ENCODE data around the gene VAV2. TPM values are rescaled to one million over a fixed set of nuclear protein-coding genes. Genes with fewer than 3 reads are reported as not detected.
"Not testable (repeated sequence)": the region's sequence is repeated elsewhere in the genome, so short reads cannot be mapped to it uniquely, and the experiment has no call there.

The VAV2 gene
- total RNA-seq, 2 donors from 2014 or later: 7.0 to 7.3 TPM

DNA sequence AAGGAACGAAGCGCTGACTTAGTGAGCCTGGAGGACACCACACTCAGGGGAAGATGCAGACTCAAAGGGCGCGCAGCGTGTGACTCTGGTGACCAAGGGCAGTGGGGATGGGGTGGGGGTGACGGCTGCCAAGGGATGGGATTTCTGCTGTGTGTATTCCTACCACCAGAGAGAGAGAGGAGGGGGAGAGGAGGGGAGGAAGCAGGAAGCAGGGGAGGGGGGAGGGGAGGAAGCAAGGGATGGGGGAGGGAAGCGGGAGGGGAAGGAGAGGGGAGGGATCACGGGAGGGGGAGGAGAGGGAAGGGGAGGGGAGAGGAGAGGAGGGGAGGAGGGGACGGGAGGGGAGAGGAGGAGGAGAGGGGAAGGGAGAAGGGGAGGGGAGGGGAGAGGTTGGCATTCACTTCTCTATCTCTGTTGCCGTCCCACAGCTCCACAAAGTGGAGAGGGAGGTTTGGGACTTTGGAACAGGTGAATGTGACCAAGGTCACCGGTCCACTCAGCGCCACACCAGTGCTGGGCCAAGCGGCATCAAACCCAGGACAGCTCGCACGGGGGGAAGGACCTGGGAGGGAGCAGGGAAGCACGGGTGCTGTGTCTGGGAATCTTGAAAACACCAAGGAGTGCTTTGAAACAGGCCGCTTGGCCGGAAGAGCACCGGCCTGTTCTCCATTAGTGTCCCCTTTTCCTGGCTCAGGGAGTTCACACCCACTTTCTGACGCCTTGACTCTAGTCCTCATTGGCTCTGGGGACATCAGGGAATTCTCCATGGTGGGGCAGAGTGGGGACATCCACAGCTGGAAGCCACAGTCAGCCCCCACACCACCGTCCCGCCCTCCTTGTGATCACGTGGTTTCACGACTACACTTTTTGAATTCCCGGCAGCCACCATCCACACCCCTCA lies 77.4 kb downstream of the VAV2 start:
- Mint-ChIP-seq H3K36me3 (ENCODE audit: low read depth) (no peaks in the 10 kb centered on the region), H3K4me3 (no peak overlapping the region), H3K4me1 (no peaks in the 10 kb centered on the region), H3K9me3 (no peaks in the 10 kb centered on the region), H3K27ac (no peak overlapping the region), H3K27me3 (peaks cover 3% of the 10 kb centered on the region)
- ATAC-seq (replicated peaks): no peak

DNA sequence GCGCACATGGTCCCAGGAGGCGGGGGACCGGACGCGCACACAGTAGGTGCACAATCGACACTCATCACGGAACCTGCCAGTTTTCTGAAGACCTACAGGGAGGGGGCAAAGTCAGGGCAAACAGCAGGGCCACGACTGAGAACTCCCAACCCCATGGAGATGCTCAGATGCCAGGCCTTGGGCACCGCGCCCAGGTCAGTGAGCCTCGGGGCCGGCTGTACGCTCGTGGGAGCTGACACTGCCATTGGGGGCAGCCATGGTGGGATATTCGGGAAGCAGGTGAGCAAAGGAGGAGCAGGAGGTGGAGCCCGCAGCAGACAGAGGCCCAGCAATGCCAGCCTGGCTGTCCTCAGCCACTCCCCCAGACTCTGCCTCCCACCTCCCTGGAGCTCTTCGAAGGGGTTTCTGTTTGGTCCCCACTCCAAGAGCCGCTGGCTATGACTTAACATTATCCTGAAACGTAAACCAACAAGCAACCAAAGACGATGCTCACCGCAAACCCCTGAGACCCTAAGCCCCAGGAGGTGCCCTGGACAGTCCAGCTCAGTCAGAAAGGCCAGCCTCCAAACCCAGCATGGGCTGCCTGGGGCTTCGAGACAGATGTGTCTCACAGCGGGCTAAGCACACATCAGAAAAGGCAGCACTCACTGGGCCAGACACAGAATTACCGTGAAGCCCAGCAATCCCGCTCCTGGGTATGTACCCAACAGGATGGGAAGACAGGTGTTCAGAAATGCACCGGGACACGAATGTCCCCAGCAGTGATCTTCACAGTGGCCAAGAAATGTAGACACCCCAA lies 78.4 kb downstream of the VAV2 start:
- H3K36me3 Mint-ChIP-seq (ENCODE audit: low read depth): no peaks in the 10 kb centered on the region
- no peaks in the 10 kb centered on the region for H3K27me3 Mint-ChIP-seq
- H3K9me3 Mint-ChIP-seq: no peaks in the 10 kb centered on the region
- no peak overlapping the region for H3K4me3 Mint-ChIP-seq
- no peaks in the 10 kb centered on the region for H3K4me1 Mint-ChIP-seq
- ATAC-seq (replicated peaks): no peak
- H3K27ac Mint-ChIP-seq: no peak overlapping the region

DNA sequence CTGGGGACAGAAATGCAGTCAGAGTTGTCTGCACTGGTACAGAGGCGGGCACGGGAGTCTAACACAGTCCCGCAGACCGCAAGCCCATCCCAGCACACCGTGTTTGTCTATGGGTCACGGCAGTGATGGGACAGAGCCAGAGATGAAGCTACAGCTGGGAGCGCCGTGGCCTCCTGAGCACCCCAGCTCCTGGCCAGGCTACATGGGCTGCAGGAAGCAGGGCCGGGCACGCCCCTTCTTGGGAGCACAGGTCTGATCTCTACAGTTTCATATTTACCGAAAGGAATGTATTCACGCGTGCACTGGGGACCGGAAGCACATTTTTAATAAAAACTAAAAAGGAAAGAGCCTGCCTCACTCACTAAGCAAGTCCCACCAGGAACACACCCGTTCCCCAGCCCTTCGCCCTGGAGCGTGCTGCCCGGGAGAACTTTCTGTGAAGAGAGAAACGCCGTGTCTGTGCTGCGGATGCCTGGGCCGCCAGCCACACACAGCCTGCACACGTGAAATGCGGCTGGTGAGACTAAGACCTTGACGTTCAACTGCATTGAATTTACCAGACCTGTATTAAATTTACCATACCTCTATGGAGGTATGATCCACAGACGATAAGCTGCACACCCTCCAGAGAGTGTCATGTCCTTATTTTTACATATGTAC lies 81.1 kb downstream of the VAV2 start:
- Mint-ChIP-seq H3K27me3 (no peaks in the 10 kb centered on the region), H3K9me3 (no peaks in the 10 kb centered on the region), H3K27ac (no peak overlapping the region), H3K4me1 (no peaks in the 10 kb centered on the region), H3K36me3 (ENCODE audit: low read depth) (no peaks in the 10 kb centered on the region), H3K4me3 (no peak overlapping the region)
- ATAC-seq (replicated peaks): no peak

DNA sequence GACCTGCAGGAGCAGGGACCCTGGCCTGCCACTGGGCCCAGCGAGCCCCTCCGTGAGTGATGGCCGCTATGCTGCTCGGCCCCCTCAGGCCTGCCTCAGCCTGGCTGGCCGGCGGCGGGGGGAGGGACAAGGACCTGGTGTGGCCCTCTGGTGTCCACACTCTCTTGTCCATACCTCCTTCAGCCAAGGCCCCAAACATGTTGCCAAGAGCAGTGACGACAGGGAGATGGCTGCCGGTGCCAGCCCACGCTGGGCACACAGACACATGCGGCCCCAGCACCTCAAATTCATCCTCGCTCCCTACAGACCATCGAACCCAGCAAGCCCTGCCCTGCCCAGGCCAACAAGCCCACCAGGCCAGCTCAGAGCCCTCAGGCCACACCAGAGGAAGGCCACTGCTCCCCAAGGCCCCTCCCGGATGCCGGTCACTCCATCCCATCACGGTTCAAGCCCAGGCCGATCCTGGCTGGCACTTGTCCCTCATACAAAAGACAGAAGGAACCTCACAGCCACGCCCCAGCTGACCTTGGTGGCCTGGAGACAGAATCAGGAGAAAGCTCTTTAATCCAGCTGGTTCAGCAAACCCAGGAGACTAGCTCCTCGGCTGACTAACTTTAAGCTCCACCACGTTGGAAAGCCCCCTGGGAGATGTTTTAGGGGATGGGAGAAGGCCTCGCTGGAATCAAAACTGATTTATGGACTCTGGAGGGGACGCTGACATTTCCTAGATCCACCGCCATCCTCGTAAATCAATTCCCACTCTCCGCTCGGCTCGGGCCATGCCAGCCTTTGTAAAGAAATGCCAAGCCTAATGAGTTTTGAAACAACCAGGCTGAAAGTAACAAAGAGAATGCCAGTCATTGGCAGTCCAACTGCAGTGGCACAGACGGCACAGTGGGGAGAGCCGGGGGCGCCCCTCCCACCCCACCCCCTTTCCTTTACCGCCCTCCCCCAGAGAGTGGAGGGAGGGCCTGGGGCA lies 84.9 kb downstream of the VAV2 start:
- Mint-ChIP-seq H3K4me1 (no peaks in the 10 kb centered on the region), H3K4me3 (no peak overlapping the region), H3K36me3 (ENCODE audit: low read depth) (no peaks in the 10 kb centered on the region), H3K27ac (no peak overlapping the region), H3K9me3 (no peaks in the 10 kb centered on the region), H3K27me3 (no peaks in the 10 kb centered on the region)
- no peak for ATAC-seq (replicated peaks)

DNA sequence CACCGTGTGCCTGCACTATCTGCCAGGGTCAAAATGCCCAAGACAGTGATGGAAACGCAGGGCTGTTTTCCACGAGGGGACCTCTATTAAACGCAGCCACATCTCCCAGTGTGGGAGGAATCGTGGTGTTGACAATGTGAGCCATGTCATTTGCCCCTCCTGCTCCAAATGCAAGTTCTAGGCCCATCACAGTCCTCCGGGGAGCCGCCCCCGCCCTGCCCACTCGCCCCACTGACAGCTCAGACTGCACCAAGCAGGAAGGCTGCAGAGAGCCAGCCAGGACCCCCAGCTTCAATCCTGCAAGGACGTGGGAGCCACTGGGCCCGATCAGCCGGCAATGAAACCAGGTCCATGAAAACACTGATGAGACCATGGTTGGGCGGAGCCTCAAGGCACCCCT lies 85.9 kb downstream of the VAV2 start:
- Mint-ChIP-seq H3K27ac (no peak overlapping the region), H3K36me3 (ENCODE audit: low read depth) (no peaks in the 10 kb centered on the region), H3K27me3 (no peaks in the 10 kb centered on the region), H3K4me1 (no peaks in the 10 kb centered on the region), H3K9me3 (no peaks in the 10 kb centered on the region), H3K4me3 (no peak overlapping the region)
- no peak for ATAC-seq (replicated peaks)

DNA sequence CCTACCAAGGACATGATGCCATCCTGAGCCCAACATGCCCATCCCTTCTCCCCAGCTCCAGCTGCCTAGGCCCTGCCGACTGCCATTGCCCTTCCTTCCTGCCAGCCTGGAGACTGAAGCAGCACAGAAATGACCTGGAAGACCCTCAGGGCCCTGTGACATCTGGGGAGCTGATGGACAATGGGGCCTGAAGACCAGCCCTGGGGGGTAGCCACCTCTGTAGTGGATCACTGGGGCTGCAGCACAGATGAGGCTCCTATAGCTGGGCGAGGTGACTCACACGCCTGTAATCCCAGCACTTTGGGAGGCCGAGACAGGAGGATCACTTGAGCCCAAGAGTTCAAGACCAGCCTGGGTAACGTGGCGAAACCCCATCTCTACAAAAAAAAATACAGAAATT lies 86.6 kb downstream of the VAV2 start:
- no peaks in the 10 kb centered on the region for H3K4me1 Mint-ChIP-seq
- H3K27me3 Mint-ChIP-seq: no peaks in the 10 kb centered on the region
- no peaks in the 10 kb centered on the region for H3K36me3 Mint-ChIP-seq (ENCODE audit: low read depth)
- H3K4me3 Mint-ChIP-seq: no peak overlapping the region
- H3K27ac Mint-ChIP-seq: no peak overlapping the region
- no peak for ATAC-seq (replicated peaks)
- H3K9me3 Mint-ChIP-seq: no peaks in the 10 kb centered on the region

DNA sequence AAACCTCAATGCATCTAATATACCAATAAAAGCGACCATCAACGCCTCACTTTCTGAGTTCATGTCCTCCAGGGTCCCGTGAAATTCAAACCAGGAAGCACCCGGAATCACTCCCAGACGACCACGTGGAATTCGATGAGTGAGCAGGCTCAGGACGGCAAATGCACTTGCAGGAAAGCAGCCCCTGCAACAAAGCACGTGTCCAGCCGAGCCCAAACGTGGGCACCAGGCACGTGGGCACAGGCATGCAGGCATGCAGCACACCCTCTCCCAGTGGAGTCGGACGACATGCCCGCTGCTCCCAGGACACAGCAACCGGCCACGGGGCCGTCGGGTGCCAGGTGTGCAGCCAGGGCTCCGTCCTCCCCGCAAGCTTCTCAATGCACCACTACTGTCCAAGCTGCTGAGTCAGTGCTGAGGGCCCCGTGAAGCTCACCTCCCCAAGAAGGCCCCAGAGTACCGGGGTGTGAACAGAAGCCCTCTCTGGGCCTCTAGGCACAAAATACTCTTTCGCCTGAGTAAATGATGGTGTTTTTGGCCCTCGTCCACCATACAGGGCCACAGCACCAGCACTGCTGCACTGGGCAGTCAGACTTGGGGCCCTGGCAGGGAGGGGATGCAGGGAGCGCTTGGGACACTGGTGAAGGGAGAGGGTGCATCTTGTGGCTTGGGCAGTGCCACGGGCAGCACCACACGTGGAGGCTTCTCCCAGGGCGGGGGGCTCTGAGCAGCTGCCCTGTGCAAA lies 87.6 kb downstream of the VAV2 start:
- no peaks in the 10 kb centered on the region for H3K9me3 Mint-ChIP-seq
- no peak for ATAC-seq (replicated peaks)
- no peaks in the 10 kb centered on the region for H3K36me3 Mint-ChIP-seq (ENCODE audit: low read depth)
- H3K27me3 Mint-ChIP-seq: no peaks in the 10 kb centered on the region
- no peaks in the 10 kb centered on the region for H3K4me1 Mint-ChIP-seq
- no peak overlapping the region for H3K27ac Mint-ChIP-seq
- no peak overlapping the region for H3K4me3 Mint-ChIP-seq

DNA sequence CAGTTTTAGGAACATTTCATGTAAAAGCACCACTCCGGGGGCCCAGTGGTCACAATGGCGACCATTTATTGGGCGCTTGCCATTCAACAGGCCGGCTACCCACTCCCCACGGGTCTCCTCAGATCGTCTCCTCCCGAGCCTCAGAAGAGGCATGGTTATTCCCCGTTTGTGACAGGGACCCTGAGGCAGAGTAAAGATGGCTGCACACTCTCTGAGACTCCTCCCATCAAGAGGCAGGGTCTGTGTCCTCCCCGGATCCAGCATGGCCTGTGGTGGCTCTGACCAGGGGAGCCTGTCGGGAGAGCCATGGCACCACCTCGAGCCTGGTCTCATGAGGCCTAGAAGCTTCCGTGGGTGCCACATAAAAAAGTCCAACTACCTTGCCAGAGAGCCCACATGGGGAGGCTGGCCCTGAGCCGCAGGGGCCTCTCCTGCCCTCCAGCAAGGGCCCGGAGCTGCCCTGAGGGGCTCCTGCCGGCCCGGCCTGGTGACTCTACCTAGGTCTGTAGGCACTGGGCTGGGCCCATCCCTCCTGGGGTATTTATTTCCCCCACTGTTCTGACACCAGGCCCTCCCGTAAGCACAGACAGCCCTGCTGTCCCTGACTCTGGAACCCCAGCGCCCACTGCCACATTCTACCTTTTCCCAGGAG lies 90.8 kb downstream of the VAV2 start:
- Mint-ChIP-seq H3K4me3 (no peak overlapping the region), H3K36me3 (ENCODE audit: low read depth) (no peaks in the 10 kb centered on the region), H3K27ac (no peak overlapping the region), H3K27me3 (no peaks in the 10 kb centered on the region), H3K9me3 (no peaks in the 10 kb centered on the region), H3K4me1 (no peaks in the 10 kb centered on the region)
- ATAC-seq (replicated peaks): no peak

DNA sequence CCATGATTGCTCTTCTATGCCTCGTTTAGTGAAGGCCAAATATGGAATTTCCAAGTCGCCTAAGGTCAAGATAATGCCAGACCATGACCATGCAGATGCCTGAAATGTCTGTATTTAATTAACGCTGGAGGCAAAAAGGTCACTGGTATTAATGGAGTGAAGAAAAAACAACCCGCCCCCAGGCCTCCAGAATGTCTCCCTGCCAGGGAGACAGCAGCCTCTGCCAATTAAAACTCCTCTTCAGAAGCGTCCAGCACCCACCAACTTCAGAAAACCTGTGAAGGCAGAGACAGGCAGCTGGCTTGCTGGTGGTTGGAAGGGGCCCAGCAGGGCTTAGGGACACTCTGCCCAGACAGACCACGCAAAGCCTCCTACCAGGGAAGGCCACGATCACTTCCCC lies 94.4 kb downstream of the VAV2 start:
- Mint-ChIP-seq H3K4me1 (no peaks in the 10 kb centered on the region), H3K36me3 (ENCODE audit: low read depth) (no peaks in the 10 kb centered on the region), H3K27ac (no peak overlapping the region), H3K4me3 (no peak overlapping the region), H3K27me3 (no peaks in the 10 kb centered on the region), H3K9me3 (no peaks in the 10 kb centered on the region)
- ATAC-seq (replicated peaks): no peak

DNA sequence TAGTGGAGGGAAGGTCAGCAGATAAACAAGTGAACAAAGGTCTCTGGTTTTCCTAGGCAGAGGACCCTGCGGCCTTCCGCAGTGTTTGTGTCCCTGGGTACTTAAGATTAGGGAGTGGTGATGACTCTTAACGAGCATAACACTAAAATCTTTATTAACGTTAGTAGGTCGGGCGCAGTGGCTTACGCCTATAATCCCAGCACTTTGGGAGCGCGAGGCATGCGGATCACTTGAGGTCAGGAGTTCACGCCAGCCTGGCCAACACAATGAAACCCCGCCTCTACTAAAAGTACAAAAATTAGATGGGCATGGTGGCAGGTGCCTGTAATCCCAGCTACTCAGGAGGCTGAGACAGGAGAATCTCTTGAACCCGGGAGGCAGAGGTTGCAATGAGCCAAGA lies 96.1 kb downstream of the VAV2 start:
- H3K36me3 Mint-ChIP-seq (ENCODE audit: low read depth); H3K4me1 Mint-ChIP-seq; ATAC-seq (replicated peaks); H3K9me3 Mint-ChIP-seq; H3K27me3 Mint-ChIP-seq; H3K4me3 Mint-ChIP-seq; H3K27ac Mint-ChIP-seq: not testable (repeated sequence)

DNA sequence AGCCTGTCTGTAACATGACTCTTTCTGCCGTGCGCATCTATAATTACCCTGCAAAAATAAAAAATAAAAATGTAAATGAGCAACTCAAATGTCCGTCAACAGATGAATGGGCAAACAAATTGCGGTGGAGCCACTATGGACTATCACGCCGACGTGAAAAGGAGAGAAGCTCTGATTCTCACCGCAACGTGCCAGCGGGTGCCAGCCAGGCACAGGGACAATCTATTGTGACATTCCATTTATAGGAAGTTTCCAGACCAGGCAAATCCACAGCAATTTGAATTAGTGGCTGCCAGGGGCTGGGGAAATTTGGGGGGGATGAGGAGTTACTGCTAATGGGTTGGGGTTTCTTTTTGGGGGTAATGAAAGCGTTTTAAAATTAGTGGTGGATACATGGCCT lies 96.8 kb downstream of the VAV2 start:
- H3K4me1 Mint-ChIP-seq: no peaks in the 10 kb centered on the region
- no peaks in the 10 kb centered on the region for H3K36me3 Mint-ChIP-seq (ENCODE audit: low read depth)
- no peaks in the 10 kb centered on the region for H3K27me3 Mint-ChIP-seq
- no peak overlapping the region for H3K4me3 Mint-ChIP-seq
- ATAC-seq (replicated peaks): no peak
- no peak overlapping the region for H3K27ac Mint-ChIP-seq
- no peaks in the 10 kb centered on the region for H3K9me3 Mint-ChIP-seq

DNA sequence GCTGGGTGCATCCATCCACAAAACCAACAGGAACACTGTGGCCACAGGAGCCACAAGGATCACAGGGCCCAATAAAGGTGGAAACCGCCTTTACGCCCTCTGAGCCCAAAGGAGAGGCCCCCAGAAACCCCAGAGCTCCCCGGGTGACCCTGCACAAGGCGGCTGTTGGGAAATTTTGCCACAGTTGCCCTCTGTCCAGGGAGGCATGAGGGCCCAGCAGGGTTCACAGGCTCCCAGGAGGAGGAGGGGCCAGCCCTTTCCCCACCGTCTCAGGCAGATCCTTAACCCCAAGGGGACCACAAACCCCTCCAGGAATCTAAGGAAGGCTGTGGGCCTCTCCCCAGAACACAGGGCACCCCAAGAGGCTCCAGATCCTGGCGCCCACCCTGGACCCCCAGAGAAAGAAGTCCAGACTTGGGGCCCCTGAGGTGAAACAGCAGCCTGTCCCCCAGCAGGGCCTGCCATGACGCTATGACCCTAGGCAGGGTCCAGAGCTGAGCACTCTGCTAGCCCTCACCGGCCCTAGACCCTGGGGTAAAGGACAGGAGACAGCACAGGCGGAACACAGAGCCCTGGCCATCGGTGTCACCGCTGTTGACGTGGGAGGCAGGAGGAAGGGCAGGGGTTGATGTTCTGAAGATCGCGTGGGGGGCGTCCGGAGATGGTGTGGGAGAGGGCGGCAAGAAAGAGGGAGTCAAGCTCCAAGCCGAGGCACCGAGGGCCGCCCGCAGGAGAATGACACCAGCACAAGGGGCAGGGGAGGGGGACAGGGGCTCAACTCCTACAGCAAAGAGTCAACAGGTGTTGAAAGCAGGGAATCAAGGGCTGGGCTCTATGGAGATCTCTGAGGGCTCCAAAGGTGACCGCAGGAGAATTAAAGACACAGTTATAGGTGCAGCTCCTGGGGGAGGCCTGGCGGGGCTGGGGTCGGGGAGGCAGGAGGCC lies 97.5 kb downstream of the VAV2 start:
- Mint-ChIP-seq H3K4me1 (no peaks in the 10 kb centered on the region), H3K36me3 (ENCODE audit: low read depth) (no peaks in the 10 kb centered on the region), H3K9me3 (no peaks in the 10 kb centered on the region), H3K4me3 (no peak overlapping the region), H3K27me3 (no peaks in the 10 kb centered on the region), H3K27ac (no peak overlapping the region)
- no peak for ATAC-seq (replicated peaks)
